Measurements from ENCODE around the gene TEX9.

TEX9 gene

GRCh38 chr15:56456229-56456628 is 91.0 kb downstream of the TEX9 start:
- DNase-seq: no peak

DNA sequence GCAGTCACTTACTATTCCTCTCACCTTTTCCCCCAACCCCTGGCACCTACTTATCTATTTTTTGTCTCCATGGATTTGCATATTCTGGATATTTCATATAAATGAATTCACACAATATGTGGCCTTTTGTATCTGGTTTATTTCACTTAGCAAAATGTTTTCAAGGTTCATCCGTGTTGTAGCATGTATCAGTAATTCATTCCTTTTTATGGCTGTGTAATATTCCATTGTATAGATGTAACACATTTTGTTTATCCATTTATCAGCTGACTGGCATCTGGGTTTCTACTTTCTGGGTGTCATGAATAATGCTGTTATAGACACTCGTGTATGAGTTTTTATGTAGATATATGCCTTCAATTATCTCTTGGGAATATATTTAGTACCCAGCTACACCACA is 93.9 kb downstream of the TEX9 start:
- no peak for DNase-seq

DNA sequence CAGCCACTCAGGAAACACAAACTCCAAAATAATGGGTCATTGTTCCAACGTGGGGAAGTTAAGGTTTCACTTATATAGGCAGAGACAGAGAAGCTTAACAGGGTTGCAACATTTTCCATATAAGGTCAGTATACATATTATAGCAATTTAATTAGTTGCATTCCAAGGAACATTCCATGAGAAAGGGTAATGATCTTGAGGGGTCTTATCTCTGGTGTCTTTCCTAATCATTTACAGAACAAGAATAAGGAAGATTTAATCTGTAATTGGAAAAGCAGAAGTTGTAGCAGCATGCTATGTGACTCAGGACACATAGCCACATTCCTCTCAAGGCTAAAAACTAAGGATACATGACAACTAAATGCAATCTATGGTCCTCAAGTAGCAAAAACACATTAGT is 94.8 kb downstream of the TEX9 start:
- DNase-seq: peak; percentile 73

GRCh38 chr15:56460947-56461346 is 95.7 kb downstream of the TEX9 start:
- DNase-seq: no peak

- peak; percentile 94 for DNase-seq
Observed at GRCh38 chr15:56464893-56465520, 99.8 kb downstream of the TEX9 start, which contains the start of gene MNS1. Gene MNS1, minus strand, starts transcription at chr15:56465137. Its CDS starts 165 bp downstream, at chr15:56464972.

- DNase-seq: no peak
Observed at GRCh38 chr15:56467616-56468015, 102.4 kb downstream of the TEX9 start.

DNA sequence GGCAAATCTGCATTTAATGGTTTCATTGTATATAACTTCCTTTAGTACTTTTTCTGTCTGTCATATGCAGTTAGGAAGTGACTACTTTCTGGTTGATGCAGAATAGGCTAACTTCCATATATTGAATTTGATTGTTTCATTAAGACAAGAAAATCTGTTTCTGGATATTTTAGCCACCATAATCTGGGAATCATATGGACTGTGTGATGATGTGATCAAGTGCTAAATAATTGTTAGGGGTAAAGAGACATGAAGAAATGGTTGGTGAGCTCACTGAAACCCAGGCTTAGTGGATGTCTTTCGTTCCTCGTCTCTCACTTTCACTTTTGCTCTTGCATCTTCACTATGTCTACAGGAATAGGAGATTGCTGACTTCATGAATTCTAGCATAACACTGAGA is 103.2 kb downstream of the TEX9 start:
- DNase-seq: no peak

- DNase-seq: no peak
Observed at GRCh38 chr15:56469483-56469882, 104.3 kb downstream of the TEX9 start.

DNA sequence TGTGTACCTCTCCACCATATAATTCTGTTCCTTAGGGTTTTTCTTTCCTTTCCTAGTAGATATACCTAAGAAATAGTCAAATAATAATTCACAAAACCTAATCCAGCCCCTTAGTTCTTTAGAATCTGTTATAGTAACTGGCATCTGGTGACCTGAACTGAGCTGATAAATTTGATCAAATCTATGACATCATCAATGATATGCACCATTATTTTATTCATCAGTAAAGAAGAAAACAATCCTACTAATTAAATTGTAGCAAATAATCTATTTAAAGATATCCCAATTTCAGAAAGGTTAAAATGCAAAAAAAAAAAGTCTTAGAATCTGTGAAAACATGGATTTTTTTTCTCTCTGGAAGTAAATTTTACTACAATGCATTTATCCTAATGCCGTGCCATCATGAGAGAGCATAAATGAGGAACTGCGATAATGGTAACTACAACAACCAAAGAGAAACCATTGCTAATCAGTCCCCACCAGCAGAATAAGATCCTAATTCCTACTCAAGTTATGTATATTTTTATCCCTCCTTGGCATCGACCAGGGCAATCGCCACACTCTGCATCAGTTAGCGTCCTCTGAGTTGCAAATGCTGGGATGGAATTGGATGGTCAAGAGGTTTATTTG is 106.3 kb downstream of the TEX9 start:
- DNase-seq: no peak

GRCh38 chr15:56472278-56472677 is 107.1 kb downstream of the TEX9 start:
- no peak for DNase-seq

DNA sequence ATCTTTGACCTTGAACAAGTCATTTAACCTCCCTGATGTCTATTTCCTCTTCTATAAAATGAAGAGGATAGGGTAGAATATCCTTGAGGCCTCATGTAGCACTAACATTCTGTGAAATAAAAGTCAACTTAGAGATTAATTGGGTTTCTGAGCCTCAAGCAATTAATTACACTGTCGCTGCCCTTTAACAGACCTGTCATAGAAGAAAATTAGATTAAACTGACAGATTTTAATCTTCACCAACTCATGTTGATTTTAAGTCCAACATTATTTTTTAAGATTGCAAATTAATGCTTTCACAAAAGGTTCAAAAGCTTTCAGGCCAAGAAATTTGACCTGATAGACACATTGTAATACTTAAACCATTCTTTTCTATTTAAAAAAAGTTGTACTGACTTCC is 107.8 kb downstream of the TEX9 start:
- no peak for DNase-seq

- no peak for DNase-seq
Observed at GRCh38 chr15:56475351-56475750, 110.1 kb downstream of the TEX9 start.

All from fibroblast of skin of right quadriceps (primary cell).